Parathyroid adenoma (tissue), 2 donors: ENCODE data around the gene FAM181A.

Experiments used
- H2AFZ ChIP-seq: fragments of 300-600 bp; sonication (generic); one replicate; pipeline ENCODE4 v1.7.0; 2017; ENCODE audit warnings: antibody characterized with exemption, mild to moderate bottlenecking
- H3K27ac ChIP-seq: fragments of 300-600 bp; sonication (generic); one replicate; pipeline ENCODE4 v1.7.0; 2017
- H3K27me3 ChIP-seq: fragments of 300-600 bp; sonication (generic); one replicate; pipeline ENCODE4 v1.7.0; 2017; ENCODE audit warnings: low read length; ENCODE audit not compliant: control insufficient read depth, insufficient read depth
- H3K36me3 ChIP-seq: fragments of 300-600 bp; sonication (generic); one replicate; pipeline ENCODE4 v1.7.0; 2017; ENCODE audit warnings: low read length; ENCODE audit not compliant: control insufficient read depth, insufficient read depth
- H3K4me1 ChIP-seq: fragments of 300-600 bp; sonication (generic); one replicate; pipeline ENCODE4 v1.7.0; 2017; ENCODE audit warnings: control low read depth
- H3K4me2 ChIP-seq: fragments of 300-600 bp; sonication (generic); one replicate; pipeline ENCODE4 v1.7.0; 2017; ENCODE audit warnings: low read length
- H3K4me3 ChIP-seq: fragments of 300-600 bp; sonication (generic); one replicate; pipeline ENCODE4 v1.7.0; 2017; ENCODE audit warnings: low read depth, low read length
- H3K79me2 ChIP-seq: fragments of 300-600 bp; sonication (generic); one replicate; pipeline ENCODE4 v1.7.0; 2017; ENCODE audit warnings: control low read depth
- H3K9ac ChIP-seq: fragments of 300-600 bp; sonication (generic); one replicate; pipeline ENCODE4 v1.7.0; 2017; ENCODE audit warnings: mild to moderate bottlenecking
- H3K9me3 ChIP-seq: fragments of 300-600 bp; sonication (generic); one replicate; pipeline ENCODE4 v1.7.0; 2017; ENCODE audit warnings: low read length; ENCODE audit not compliant: control insufficient read depth
- TF ChIP-seq, protein P1 (sequence below): fragments of 300-600 bp; sonication (generic); IDR thresholded peaks from one replicate; pipeline ENCODE4 v1.7.0; 2017; ENCODE audit warnings: antibody characterized with exemption, mild to moderate bottlenecking
- donor health status: primary hyperparathyroidism.

The FAM181A gene

DNA sequence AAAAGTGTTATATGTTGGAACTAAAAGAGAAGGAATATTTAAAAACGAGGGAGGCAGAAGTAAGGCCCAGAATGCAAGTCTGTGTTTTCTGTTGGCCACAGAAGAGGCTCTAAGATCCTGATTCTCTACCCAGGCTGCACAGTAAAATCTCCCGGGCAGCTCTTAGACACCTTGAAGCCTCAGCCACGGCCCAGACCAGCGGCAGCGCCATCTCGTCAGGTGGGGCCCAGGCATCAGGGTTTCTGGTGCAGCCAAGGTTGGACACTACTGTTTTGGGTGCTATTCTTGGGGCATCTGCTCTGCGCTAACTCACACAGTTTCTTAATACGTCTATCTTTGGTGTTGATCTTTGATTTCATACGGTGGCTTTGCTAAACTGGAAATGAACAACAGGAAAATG is 16.8 kb downstream of the FAM181A start:
- no peak overlapping the region for H3K4me2 ChIP-seq
- H3K4me1 ChIP-seq: no peaks in the 10 kb centered on the region
- H3K27ac ChIP-seq: no peak overlapping the region

GRCh38 chr14:93944348-93945069 is 17.4 kb downstream of the FAM181A start:
- Histone ChIP-seq H3K9me3 (no peaks in the 10 kb centered on the region), H2AFZ (no peak overlapping the region), H3K9ac (no peak overlapping the region), H3K79me2 (no peaks in the 10 kb centered on the region), H3K4me1 (no peaks in the 10 kb centered on the region), H3K4me2 (no peak overlapping the region), H3K4me3 (no peak overlapping the region), H3K27ac (no peak overlapping the region), H3K27me3 (no peaks in the 10 kb centered on the region), H3K36me3 (no peaks in the 10 kb centered on the region)
- TF ChIP-seq, protein P1, sequence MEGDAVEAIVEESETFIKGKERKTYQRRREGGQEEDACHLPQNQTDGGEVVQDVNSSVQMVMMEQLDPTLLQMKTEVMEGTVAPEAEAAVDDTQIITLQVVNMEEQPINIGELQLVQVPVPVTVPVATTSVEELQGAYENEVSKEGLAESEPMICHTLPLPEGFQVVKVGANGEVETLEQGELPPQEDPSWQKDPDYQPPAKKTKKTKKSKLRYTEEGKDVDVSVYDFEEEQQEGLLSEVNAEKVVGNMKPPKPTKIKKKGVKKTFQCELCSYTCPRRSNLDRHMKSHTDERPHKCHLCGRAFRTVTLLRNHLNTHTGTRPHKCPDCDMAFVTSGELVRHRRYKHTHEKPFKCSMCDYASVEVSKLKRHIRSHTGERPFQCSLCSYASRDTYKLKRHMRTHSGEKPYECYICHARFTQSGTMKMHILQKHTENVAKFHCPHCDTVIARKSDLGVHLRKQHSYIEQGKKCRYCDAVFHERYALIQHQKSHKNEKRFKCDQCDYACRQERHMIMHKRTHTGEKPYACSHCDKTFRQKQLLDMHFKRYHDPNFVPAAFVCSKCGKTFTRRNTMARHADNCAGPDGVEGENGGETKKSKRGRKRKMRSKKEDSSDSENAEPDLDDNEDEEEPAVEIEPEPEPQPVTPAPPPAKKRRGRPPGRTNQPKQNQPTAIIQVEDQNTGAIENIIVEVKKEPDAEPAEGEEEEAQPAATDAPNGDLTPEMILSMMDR: no peak

More for the DNA sequence above, 16.8 kb downstream of the FAM181A start:
- no peak overlapping the region for H2AFZ ChIP-seq
- H3K79me2 ChIP-seq: no peaks in the 10 kb centered on the region
- H3K9ac ChIP-seq: no peak overlapping the region
- H3K36me3 ChIP-seq: no peaks in the 10 kb centered on the region
- TF ChIP-seq, protein P1: no peak
- no peaks in the 10 kb centered on the region for H3K27me3 ChIP-seq
- no peak overlapping the region for H3K4me3 ChIP-seq
- H3K9me3 ChIP-seq: no peaks in the 10 kb centered on the region

GRCh38 chr14:93945070-93945399 is 17.9 kb downstream of the FAM181A start:
- TF ChIP-seq, protein P1: no peak
- Histone ChIP-seq H3K9me3 (no peaks in the 10 kb centered on the region), H3K4me1 (no peaks in the 10 kb centered on the region), H3K4me2 (no peak overlapping the region), H2AFZ (no peak overlapping the region), H3K27me3 (no peaks in the 10 kb centered on the region), H3K36me3 (no peaks in the 10 kb centered on the region), H3K9ac (no peak overlapping the region), H3K79me2 (no peaks in the 10 kb centered on the region), H3K27ac (no peak overlapping the region), H3K4me3 (no peak overlapping the region)

GRCh38 chr14:93946104-93946503 is 19.0 kb downstream of the FAM181A start:
- Histone ChIP-seq H2AFZ (no peak overlapping the region), H3K36me3 (no peaks in the 10 kb centered on the region), H3K4me1 (no peaks in the 10 kb centered on the region), H3K79me2 (no peaks in the 10 kb centered on the region), H3K9me3 (no peaks in the 10 kb centered on the region), H3K4me3 (no peak overlapping the region), H3K9ac (no peak overlapping the region), H3K27me3 (no peaks in the 10 kb centered on the region), H3K27ac (no peak overlapping the region), H3K4me2 (no peak overlapping the region)
- TF ChIP-seq, protein P1: no peak

- no peaks in the 10 kb centered on the region for H3K4me1 ChIP-seq
- H3K9ac ChIP-seq: no peak overlapping the region
- H3K4me2 ChIP-seq: no peak overlapping the region
- no peak overlapping the region for H2AFZ ChIP-seq
- H3K9me3 ChIP-seq: no peaks in the 10 kb centered on the region
- TF ChIP-seq, protein P1: no peak
- H3K4me3 ChIP-seq: no peak overlapping the region
- no peaks in the 10 kb centered on the region for H3K27me3 ChIP-seq
- H3K36me3 ChIP-seq: no peaks in the 10 kb centered on the region
- H3K27ac ChIP-seq: no peak overlapping the region
- no peaks in the 10 kb centered on the region for H3K79me2 ChIP-seq
Observed at GRCh38 chr14:93946541-93947090, 19.5 kb downstream of the FAM181A start.
